Heart left ventricle (tissue), 16 donors: Measurements from ENCODE around the gene RHOV. TPM values are rescaled to one million over a fixed set of nuclear protein-coding genes. Genes with fewer than 3 reads are reported as not detected.

ENCODE experiments used
- ATAC-seq, 4 donors: fragments of 200-7000 bp; cut with Tn5 transposase; one replicate each; pipeline ENCODE4 v1.9.1; 2020 to 2022; ENCODE audit warnings: moderate library complexity in 4 of 4, mild to moderate bottlenecking in 3 of 4, moderate number of reproducible peaks in 1 of 4
- DNase-seq, 5 donors: peaks; one replicate each; pipeline ENCODE4 v3.0.0-alpha.2; 2020
- H3K27ac ChIP-seq, 12 donors: fragments of 200-600 bp; sonication (generic) in 4 of 12; one replicate each; pipeline versions ENCODE4 v1.5.0 to v1.8.0; 2016 to 2022; ENCODE audit warnings: mild to moderate bottlenecking in 2 of 12
- H3K27me3 ChIP-seq, 9 donors: fragments of 200-600 bp; sonication (generic) in 2 of 9; one replicate each; pipeline versions ENCODE4 v1.5.1 to v1.8.0; 2016 to 2022; ENCODE audit warnings: mild to moderate bottlenecking in 3 of 9
- H3K36me3 ChIP-seq, 9 donors: fragments of 200-600 bp; sonication (generic) in 2 of 9; one replicate each; pipeline versions ENCODE4 v1.5.0 to v1.8.0; 2018 to 2022; ENCODE audit warnings: mild to moderate bottlenecking in 2 of 9
- H3K4me1 ChIP-seq, 12 donors: fragments of 200-600 bp; sonication (generic) in 4 of 12; one replicate each; pipeline versions ENCODE4 v1.5.0 to v1.8.0; 2016 to 2022; ENCODE audit warnings: mild to moderate bottlenecking in 3 of 12
- H3K4me3 ChIP-seq, 12 donors: fragments of 200-600 bp; sonication (generic) in 4 of 12; one replicate each; pipeline versions ENCODE4 v1.5.0 to v1.8.0; 2017 to 2022; ENCODE audit warnings: mild to moderate bottlenecking in 9 of 12, moderate library complexity in 4 of 12
- H3K9me3 ChIP-seq, 12 donors: fragments of 200-600 bp; sonication (generic) in 4 of 12; one replicate each; pipeline versions ENCODE4 v1.5.0 to v1.8.0; 2016 to 2022; ENCODE audit warnings: mild to moderate bottlenecking in 1 of 12
- POLR2A ChIP-seq, 2 donors: fragments of 450-650 bp; IDR thresholded peaks; one replicate each; pipeline ENCODE4 v1.6.1; 2017; ENCODE audit warnings: antibody characterized with exemption in 2 of 2, mild to moderate bottlenecking in 2 of 2, moderate library complexity in 2 of 2
- WGBS, 4 donors: extraction: QIAGEN DNeasy Blood & Tissue Kit in 2 of 4; methylation state at CpG; one replicate each; pipeline versions ENCODE4 v1.1.5 to v1.1.7; 2013 to 2018; 5-methylcytosine and 5-hydroxymethylcytosine counted together
- intact Hi-C, 10 donors: fragments of 100-400 bp; cut with DNase I; formaldehyde crosslinking; loops; one replicate each; pipeline versions ENCODE4 v1.11.1 to v1.14.2; 2022
- polyA plus RNA-seq, 2 donors: library from polyadenylated mRNA; stranded (reverse); fragments of 200-250 nt; gene quantifications; one replicate each; pipeline ENCODE4 v1.2.3, GENCODE V29; 2013
- total RNA-seq, 9 donors: library from RNA; depleted of rRNA in 2 of 9; stranded (reverse); fragments of >200 nt in 2 of 9; fragmentation: NEBNext Ultra II Directional in 3 of 9; extraction: Animal tissue kit (Norgen Biotek cat#: 25700) in 3 of 9; gene quantifications; one replicate each; pipeline versions ENCODE4 v1.1.0 to v1.2.4, GENCODE V29; 2016 to 2023
- TF ChIP-seq, protein P1 (sequence below), 12 donors: fragments of 200-600 bp; sonication (generic) in 4 of 12; IDR thresholded peaks; one replicate each; pipeline versions ENCODE4 v1.5.0 to v1.8.0; 2018 to 2022; ENCODE audit warnings: antibody characterized with exemption in 12 of 12, mild to moderate bottlenecking in 5 of 12
- donor health status: ischemic (EF 13 %, LVEDD 7.1; RV severe dilation, severe dysfunction).
- donor health status: healthy with polysubstance abuse.
- donor health status: DM: no; HTN: yes; CAD: no.
- donor health status: DM: no; HTN: no; CAD: no.
- donor health status: ischemic (EF 25% LVEDD 6.9; RV normal size, moderate dysfunction).
- donor health status: ischemic (EF 25% LVEDD 5.7; RV mildly dilated, moderate dysfunction).
- donor health status: healthy.
- donor health status: DM: yes; HTN: yes; CAD: no.
- donor health status: ischemic (EF 35%, LVEDD 5.7; RV mildly dilated, moderate dysfunction).
- donor health status: nonischemic (EF 11% LVEDD 7.7; RV severe dilation, severe dysfunction).
- donor health status: DM: yes; HTN: yes; CAD: no.
- donor health status: PGD.
- donor health status: ischemic (EF 29% LVEDD 5.4; RV normal size, mild dysfunction).
- donor health status: nonischemic (EF 23%, LVEDD 6.1; RV moderate dilation, normal function).

Gene RHOV
- total and polyA plus RNA-seq, 11 donors: not detected

DNA sequence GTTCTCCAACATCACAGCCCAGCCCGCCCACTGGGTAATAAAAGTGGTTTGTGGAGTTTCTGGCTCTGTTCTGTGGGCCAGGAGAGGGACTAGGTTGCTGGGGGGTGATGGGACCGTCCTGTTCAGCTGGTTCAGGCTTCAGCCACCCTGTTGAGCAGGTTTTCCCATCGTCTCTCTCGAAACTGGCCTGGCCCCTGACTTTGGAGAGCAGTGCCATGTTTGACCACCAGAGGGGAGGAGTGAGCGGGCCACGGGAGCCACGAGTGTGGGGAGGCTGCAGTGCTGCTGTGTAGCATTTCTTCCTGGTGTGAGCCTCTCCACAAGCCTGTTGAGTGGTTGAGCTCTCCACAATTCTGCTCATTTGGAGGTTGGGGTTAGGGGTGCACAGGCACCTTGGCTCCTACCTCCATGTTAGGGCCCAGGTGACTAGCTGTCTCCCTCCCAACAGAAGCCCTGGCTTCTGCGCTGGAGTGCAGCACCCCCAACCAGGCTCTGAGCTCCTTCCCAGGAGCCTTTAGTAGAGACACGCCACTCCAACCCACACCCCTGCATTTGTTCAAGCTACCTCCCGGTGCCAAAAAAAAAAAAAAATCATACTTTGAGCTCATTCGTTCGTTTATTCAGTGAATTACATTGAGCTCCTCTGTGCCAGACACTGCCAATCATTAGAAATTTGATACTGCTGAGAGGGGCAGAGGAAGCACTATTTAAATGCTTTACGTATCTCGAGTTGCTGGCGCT lies 16.3 kb downstream of the RHOV start:
- H3K27me3 ChIP-seq: peaks cover 0 to 20% (median 0%) of the 10 kb centered on the region in 9 donors
- WGBS, 4 donors: 28 to 37% (median 32%) methylated on average over 12 to 15 of the region's 15 CpGs
- peak; percentile 60 to 90 (median 82) for ATAC-seq
- no peak overlapping the region for H3K4me3 ChIP-seq
- H3K9me3 ChIP-seq: no peaks in the 10 kb centered on the region
- no peak overlapping the region for H3K27ac ChIP-seq
- peaks cover 0 to 11% (median 0%) of the 10 kb centered on the region in 12 donors for H3K4me1 ChIP-seq
- intact Hi-C loops: loop anchor here (2.0 to 10.0 kb wide), 8 partner anchors 35 to 330 kb away; partner anchors contain the start of gene VPS18 (in 4 of the 10)
- H3K36me3 ChIP-seq: no peaks in the 10 kb centered on the region
- TF ChIP-seq, protein P1, sequence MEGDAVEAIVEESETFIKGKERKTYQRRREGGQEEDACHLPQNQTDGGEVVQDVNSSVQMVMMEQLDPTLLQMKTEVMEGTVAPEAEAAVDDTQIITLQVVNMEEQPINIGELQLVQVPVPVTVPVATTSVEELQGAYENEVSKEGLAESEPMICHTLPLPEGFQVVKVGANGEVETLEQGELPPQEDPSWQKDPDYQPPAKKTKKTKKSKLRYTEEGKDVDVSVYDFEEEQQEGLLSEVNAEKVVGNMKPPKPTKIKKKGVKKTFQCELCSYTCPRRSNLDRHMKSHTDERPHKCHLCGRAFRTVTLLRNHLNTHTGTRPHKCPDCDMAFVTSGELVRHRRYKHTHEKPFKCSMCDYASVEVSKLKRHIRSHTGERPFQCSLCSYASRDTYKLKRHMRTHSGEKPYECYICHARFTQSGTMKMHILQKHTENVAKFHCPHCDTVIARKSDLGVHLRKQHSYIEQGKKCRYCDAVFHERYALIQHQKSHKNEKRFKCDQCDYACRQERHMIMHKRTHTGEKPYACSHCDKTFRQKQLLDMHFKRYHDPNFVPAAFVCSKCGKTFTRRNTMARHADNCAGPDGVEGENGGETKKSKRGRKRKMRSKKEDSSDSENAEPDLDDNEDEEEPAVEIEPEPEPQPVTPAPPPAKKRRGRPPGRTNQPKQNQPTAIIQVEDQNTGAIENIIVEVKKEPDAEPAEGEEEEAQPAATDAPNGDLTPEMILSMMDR (IDR thresholded peaks at IDR 0.05): peak; percentile 89 to 95 (median 92)
- no peak for TF ChIP-seq POLR2A (IDR thresholded peaks at IDR 0.05)
- DNase-seq: peak; percentile 53 to 87 (median 63)

DNA sequence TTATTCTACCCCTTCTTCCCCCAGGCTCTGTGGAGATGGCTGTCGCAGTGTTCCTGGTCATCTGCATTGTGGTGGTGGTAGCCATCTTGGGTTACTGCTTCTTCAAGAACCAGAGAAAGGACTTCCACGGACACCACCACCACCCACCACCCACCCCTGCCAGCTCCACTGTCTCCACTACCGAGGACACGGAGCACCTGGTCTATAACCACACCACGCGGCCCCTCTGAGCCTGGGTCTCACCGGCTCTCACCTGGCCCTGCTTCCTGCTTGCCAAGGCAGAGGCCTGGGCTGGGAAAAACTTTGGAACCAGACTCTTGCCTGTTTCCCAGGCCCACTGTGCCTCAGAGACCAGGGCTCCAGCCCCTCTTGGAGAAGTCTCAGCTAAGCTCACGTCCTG lies 17.3 kb downstream of the RHOV start:
- peaks cover 0 to 20% (median 0%) of the 10 kb centered on the region in 9 donors for H3K27me3 ChIP-seq
- no peak overlapping the region for H3K27ac ChIP-seq
- TF ChIP-seq, protein P1 (IDR thresholded peaks at IDR 0.05): no peak
- no peak for TF ChIP-seq POLR2A (IDR thresholded peaks at IDR 0.05)
- H3K9me3 ChIP-seq: no peaks in the 10 kb centered on the region
- H3K4me1 ChIP-seq: peaks cover 0 to 11% (median 0%) of the 10 kb centered on the region in 12 donors
- H3K36me3 ChIP-seq: no peaks in the 10 kb centered on the region
- H3K4me3 ChIP-seq: no peak overlapping the region
- 71 to 78% (median 73%) methylated on average over 7 to 8 of the region's 8 CpGs for WGBS, 4 donors
- ATAC-seq (no peak), DNase-seq (no peak)
- intact Hi-C loops: loop anchor here in 9 of 10 donors (2.0 to 10.0 kb wide), 8 partner anchors 36 to 331 kb away; partner anchors contain the start of gene VPS18 (in 4 of the 9)

DNA sequence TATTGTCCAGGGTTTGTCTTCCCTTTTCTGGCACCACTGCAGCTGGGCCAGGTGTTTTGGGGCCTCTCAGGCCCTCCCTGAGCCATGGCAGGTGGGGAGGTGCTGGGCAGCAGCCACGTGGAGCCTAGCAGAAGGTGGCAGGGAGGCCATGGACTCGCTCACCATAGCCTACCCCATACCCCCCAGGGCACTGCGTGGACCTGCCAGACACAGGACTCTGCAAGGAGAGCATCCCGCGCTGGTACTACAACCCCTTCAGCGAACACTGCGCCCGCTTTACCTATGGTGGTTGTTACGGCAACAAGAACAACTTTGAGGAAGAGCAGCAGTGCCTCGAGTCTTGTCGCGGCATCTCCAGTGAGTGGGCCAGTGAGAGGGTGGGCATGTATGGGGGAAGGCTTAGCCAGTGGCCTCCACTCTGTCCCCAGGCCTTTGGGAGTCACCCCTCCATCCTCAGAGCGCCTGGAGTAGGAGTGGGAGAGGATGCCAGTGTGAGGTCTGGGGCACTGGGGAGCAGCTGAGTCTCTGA lies 18.3 kb downstream of the RHOV start:
- TF ChIP-seq, protein P1 (IDR thresholded peaks at IDR 0.05): no peak
- TF ChIP-seq POLR2A (IDR thresholded peaks at IDR 0.05): no peak
- Histone ChIP-seq H3K4me1 (peaks cover 0 to 11% (median 0%) of the 10 kb centered on the region in 12 donors), H3K4me3 (no peak overlapping the region), H3K27me3 (peaks cover 0 to 20% (median 0%) of the 10 kb centered on the region in 9 donors), H3K27ac (no peak overlapping the region), H3K36me3 (no peaks in the 10 kb centered on the region), H3K9me3 (no peaks in the 10 kb centered on the region)
- ATAC-seq (no peak), DNase-seq (no peak)
- intact Hi-C loops: loop anchor here in 9 of 10 donors (2.0 to 10.0 kb wide), 8 partner anchors 37 to 332 kb away; partner anchors contain the start of gene VPS18 (in 4 of the 9)
- 70 to 87% (median 85%) methylated on average over 5 to 13 of the region's 13 CpGs for WGBS, 4 donors

DNA sequence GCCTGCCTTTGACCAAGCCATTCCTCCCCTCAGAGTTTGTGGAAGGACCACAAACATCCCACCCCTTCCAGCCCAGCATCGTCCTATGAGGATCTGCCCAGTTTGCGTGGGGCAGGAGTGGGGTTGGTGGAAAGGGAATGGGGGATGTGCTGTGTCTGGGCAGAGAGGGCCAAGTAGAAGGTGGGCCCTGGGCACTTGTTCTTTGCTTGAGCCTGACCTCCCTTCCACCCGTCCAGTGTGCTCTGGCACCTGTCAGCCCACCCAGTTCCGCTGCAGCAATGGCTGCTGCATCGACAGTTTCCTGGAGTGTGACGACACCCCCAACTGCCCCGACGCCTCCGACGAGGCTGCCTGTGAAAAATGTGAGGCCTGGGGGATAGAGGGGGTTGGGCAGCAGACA lies 19.9 kb downstream of the RHOV start:
- H3K27ac ChIP-seq: no peak overlapping the region
- intact Hi-C loops: loop anchor here in 3 of 10 donors (10.0 kb wide), 2 partner anchors 179 to 331 kb away; no protein-coding TSS in a partner anchor
- DNase-seq: no peak
- H3K27me3 ChIP-seq: peaks cover 0 to 15% (median 0%) of the 10 kb centered on the region in 9 donors
- ATAC-seq: no peak
- no peaks in the 10 kb centered on the region for H3K36me3 ChIP-seq
- WGBS, 4 donors: 55 to 64% (median 58%) methylated on average over 8 to 10 of the region's 10 CpGs
- H3K9me3 ChIP-seq: no peaks in the 10 kb centered on the region
- H3K4me1 ChIP-seq: peaks cover 0 to 11% (median 0%) of the 10 kb centered on the region in 12 donors
- TF ChIP-seq, protein P1 (IDR thresholded peaks at IDR 0.05): no peak
- TF ChIP-seq POLR2A (IDR thresholded peaks at IDR 0.05): no peak
- no peak overlapping the region for H3K4me3 ChIP-seq
